Body of pancreas (tissue), 4 donors: ENCODE results near the gene MOSPD3. TPM values are rescaled to one million over a fixed set of nuclear protein-coding genes. Genes with fewer than 3 reads are reported as not detected.

Experiments
- ATAC-seq: fragments of 150-250 bp; one replicate; pipeline ENCODE4 v1.9.1; 2016
- DNase-seq, 4 donors: peaks; one replicate each; pipeline ENCODE4 v3.0.0-alpha.2; 2019
- H3K27ac ChIP-seq, 4 donors: fragments of 200-600 bp; sonication (generic); 1 replicate in 3 of 4; 2 replicates in 1 of 4; pipeline versions ENCODE4 v1.5.1 to v1.6.1; 2016 to 2019; ENCODE audit warnings: mild to moderate bottlenecking in 1 of 4, mixed read lengths in 1 of 4, moderate library complexity in 1 of 4
- H3K27me3 ChIP-seq, 2 donors: fragments of 200-600 bp; sonication (generic); one replicate each; pipeline ENCODE4 v1.6.0; 2016; ENCODE audit warnings: mild to moderate bottlenecking in 1 of 2
- H3K36me3 ChIP-seq, 2 donors: fragments of 200-600 bp; sonication (generic); replicated peaks in 1 of 2; 2 replicates each; pipeline ENCODE4 v1.5.1; 2016; ENCODE audit warnings: low read depth in 2 of 2; ENCODE audit not compliant: insufficient read depth in 1 of 2
- H3K4me1 ChIP-seq: fragments of 200-600 bp; sonication (generic); one replicate; pipeline ENCODE4 v1.6.0; 2016
- H3K4me3 ChIP-seq, 2 donors: fragments of 200-600 bp; sonication (generic); 1 replicate in 1 of 2; 2 replicates in 1 of 2; pipeline ENCODE4 v1.5.1; 2016 to 2019
- H3K9me3 ChIP-seq, 3 donors: fragments of 200-600 bp; sonication (generic); 1 replicate in 2 of 3; 2 replicates in 1 of 3; pipeline ENCODE4 v1.5.1; 2016
- POLR2A ChIP-seq, 3 donors: fragments of 450-650 bp; IDR thresholded peaks; one replicate each; pipeline ENCODE4 v1.6.1; 2016; ENCODE audit warnings: antibody characterized with exemption in 3 of 3, mild to moderate bottlenecking in 2 of 3
- WGBS, 2 donors: methylation state at CpG; one replicate each; pipeline ENCODE4 v1.1.5; 2017; 5-methylcytosine and 5-hydroxymethylcytosine counted together
- intact Hi-C: fragments of 100-400 bp; cut with DNase I; formaldehyde crosslinking; loops from one replicate; pipeline ENCODE4 v1.15.1; 2023
- total RNA-seq, 2 donors: library from RNA; depleted of rRNA; stranded (reverse); fragments of >200 nt; gene quantifications; one replicate each; pipeline ENCODE4 v1.1.0, GENCODE V29; 2016
- TF ChIP-seq, protein P1 (sequence below), 7 experiments: fragments of 450-650 bp in 4 of 7; fragments of 200-600 bp in 3 of 7; sonication (generic) in 3 of 7; IDR thresholded peaks; one replicate each; pipeline ENCODE4 v1.5.1; 2016 to 2019; ENCODE audit warnings: antibody characterized with exemption in 7 of 7

MOSPD3 gene
- total RNA-seq, 2 donors from 2014 or later, result 6.9 to 8.6 TPM

- Histone ChIP-seq H3K9me3 (no peaks in the 10 kb centered on the region), H3K27ac (no peak overlapping the region), H3K27me3 (no peaks in the 10 kb centered on the region), H3K4me3 (no peak overlapping the region), H3K36me3 (no peaks in the 10 kb centered on the region), H3K4me1 (peaks cover 3% of the 10 kb centered on the region)
- ATAC-seq (no peak), DNase-seq (no peak)
- TF ChIP-seq POLR2A (IDR thresholded peaks at IDR 0.05), result no peak
- TF ChIP-seq, protein P1, sequence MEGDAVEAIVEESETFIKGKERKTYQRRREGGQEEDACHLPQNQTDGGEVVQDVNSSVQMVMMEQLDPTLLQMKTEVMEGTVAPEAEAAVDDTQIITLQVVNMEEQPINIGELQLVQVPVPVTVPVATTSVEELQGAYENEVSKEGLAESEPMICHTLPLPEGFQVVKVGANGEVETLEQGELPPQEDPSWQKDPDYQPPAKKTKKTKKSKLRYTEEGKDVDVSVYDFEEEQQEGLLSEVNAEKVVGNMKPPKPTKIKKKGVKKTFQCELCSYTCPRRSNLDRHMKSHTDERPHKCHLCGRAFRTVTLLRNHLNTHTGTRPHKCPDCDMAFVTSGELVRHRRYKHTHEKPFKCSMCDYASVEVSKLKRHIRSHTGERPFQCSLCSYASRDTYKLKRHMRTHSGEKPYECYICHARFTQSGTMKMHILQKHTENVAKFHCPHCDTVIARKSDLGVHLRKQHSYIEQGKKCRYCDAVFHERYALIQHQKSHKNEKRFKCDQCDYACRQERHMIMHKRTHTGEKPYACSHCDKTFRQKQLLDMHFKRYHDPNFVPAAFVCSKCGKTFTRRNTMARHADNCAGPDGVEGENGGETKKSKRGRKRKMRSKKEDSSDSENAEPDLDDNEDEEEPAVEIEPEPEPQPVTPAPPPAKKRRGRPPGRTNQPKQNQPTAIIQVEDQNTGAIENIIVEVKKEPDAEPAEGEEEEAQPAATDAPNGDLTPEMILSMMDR (IDR thresholded peaks at IDR 0.05), result no peak
- intact Hi-C loops, result no loop called here
- 85 to 96% methylated on average over 5 to 21 of the region's 21 CpGs for WGBS, 2 donors
These were observed 14.9 kb downstream of the MOSPD3 start for GRCh38 chr7:100627238-100627549.

DNA sequence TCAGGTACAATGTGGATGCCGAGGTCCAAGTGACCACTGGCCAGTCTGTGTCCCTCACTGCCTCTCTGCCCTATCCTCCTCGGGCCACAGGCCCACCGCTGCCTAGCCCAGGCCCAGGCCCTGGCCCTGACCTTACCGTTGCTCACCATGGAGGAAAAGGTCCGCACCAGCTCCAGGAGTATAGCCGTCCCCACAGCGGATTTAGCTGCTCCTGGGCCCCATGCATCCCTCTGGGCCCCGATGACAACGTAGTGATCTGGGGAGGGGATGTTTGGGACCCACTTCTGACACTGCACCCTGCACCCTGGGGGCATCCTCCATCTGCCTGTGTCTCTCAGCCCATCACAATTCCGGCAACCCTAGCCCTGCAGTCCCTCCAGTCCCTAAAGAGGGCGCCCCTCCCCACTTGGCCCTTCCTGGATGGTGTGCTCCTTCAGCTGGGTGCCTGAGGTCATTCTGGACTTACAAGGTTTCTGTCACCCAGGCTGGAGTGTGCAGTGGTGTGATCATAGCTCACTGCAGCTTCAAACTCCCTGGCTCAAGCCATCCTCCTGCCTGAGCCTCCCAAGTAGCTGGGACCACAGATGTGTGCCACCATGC lies 16.9 kb downstream of the MOSPD3 start:
- TF ChIP-seq, protein P1 (IDR thresholded peaks at IDR 0.05), result peak in 4 of 7 experiments; percentile 6 to 23 (median 19)
- TF ChIP-seq POLR2A (IDR thresholded peaks at IDR 0.05), result no peak
- Histone ChIP-seq H3K9me3 (no peaks in the 10 kb centered on the region), H3K27ac (no peak overlapping the region), H3K36me3 (no peaks in the 10 kb centered on the region), H3K4me3 (no peak overlapping the region), H3K4me1 (peaks cover 10% of the 10 kb centered on the region), H3K27me3 (no peaks in the 10 kb centered on the region)
- intact Hi-C loops, result no loop called here
- 79 to 92% methylated on average over 5 to 6 of the region's 11 CpGs for WGBS, 2 donors
- ATAC-seq (no peak), DNase-seq (peak in 2 of 4 donors; percentile 35 to 42)

GRCh38 chr7:100630066-100630465 lies 17.7 kb downstream of the MOSPD3 start:
- H3K4me1 ChIP-seq, result peaks cover 10% of the 10 kb centered on the region
- no peak overlapping the region for H3K27ac ChIP-seq
- no peak for TF ChIP-seq POLR2A (IDR thresholded peaks at IDR 0.05)
- TF ChIP-seq, protein P1 (IDR thresholded peaks at IDR 0.05), result no peak
- H3K9me3 ChIP-seq, result no peaks in the 10 kb centered on the region
- H3K4me3 ChIP-seq, result no peak overlapping the region
- intact Hi-C loops, result no loop called here
- no peak for DNase-seq
- H3K27me3 ChIP-seq, result no peaks in the 10 kb centered on the region
- no peaks in the 10 kb centered on the region for H3K36me3 ChIP-seq
- WGBS, 2 donors, result 89 to 91% methylated on average over 4 of the region's 4 CpGs
- ATAC-seq, result no peak

GRCh38 chr7:100632951-100633717 lies 20.8 kb downstream of the MOSPD3 start:
- no peak overlapping the region for H3K4me3 ChIP-seq
- peak; percentile 64 for ATAC-seq
- intact Hi-C loops, result no loop called here
- H3K9me3 ChIP-seq, result no peaks in the 10 kb centered on the region
- 18 to 25% methylated on average over 6 to 66 of the region's 72 CpGs for WGBS, 2 donors
- TF ChIP-seq POLR2A (IDR thresholded peaks at IDR 0.05), result no peak
- TF ChIP-seq, protein P1 (IDR thresholded peaks at IDR 0.05), result peak in 4 of 7 experiments; percentile 27 to 45 (median 36)
- H3K27ac ChIP-seq, result no peak overlapping the region
- peak in 3 of 4 donors; percentile 38 to 61 (median 52) for DNase-seq
- peaks cover 7% of the 10 kb centered on the region for H3K4me1 ChIP-seq
- H3K27me3 ChIP-seq, result no peaks in the 10 kb centered on the region
- no peaks in the 10 kb centered on the region for H3K36me3 ChIP-seq
